NB4 (cell line): Measurements from ENCODE around the gene PLA2G6.
A peak's percentile ranks its signal among the peaks of the same experiment; 100 is the strongest.

Experiments used
- DNase-seq: peaks from one replicate; pipeline ENCODE4 v3.0.0; 2010; ENCODE audit warnings: low read depth
- H3K4me3 ChIP-seq: one replicate; pipeline ENCODE4 v1.5.1; 2011; ENCODE audit warnings: mild to moderate bottlenecking, low read depth, low read length, moderate library complexity
- MYC ChIP-seq: IDR thresholded peaks from 2 replicates; pipeline ENCODE4 v1.6.1; 2011; ENCODE audit warnings: low read depth, low read length
- POLR2A ChIP-seq: IDR thresholded peaks from 2 replicates; pipeline ENCODE4 v1.6.1; 2011; ENCODE audit warnings: mild to moderate bottlenecking; ENCODE audit not compliant: insufficient read length; ENCODE audit errors: extremely low read depth
- TF ChIP-seq, protein P1 (sequence below): IDR thresholded peaks from one replicate; pipeline ENCODE4 v1.5.1; 2012; ENCODE audit warnings: low read depth, low read length
- TF ChIP-seq, protein P2 (sequence below): IDR thresholded peaks from 2 replicates; pipeline ENCODE4 v1.6.1; 2011; ENCODE audit warnings: low read depth, low read length

Gene PLA2G6

DNA sequence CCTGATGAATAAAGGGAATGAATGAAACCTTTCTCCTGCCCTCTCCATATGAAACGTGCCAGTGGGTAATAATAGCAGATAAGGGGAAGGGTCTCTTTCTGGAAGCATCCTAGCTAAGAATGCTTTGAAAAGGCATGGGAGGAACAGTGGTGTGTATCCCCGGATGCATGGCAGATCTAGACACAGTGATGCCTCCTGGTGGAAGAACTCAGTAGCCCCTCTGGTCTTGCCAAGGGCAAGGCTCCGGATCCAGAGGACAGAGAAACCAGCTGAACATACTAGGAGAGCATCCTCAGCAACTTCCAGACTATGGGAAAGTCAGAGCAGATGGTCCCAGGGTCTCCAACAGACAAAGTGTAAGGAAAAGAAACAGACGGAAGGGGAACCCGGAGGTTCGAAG, 77.5 kb downstream of the PLA2G6 start:
- H3K4me3 ChIP-seq, result no peak overlapping the region
- no peak for TF ChIP-seq POLR2A
- no peak for TF ChIP-seq MYC
- TF ChIP-seq, protein P1, sequence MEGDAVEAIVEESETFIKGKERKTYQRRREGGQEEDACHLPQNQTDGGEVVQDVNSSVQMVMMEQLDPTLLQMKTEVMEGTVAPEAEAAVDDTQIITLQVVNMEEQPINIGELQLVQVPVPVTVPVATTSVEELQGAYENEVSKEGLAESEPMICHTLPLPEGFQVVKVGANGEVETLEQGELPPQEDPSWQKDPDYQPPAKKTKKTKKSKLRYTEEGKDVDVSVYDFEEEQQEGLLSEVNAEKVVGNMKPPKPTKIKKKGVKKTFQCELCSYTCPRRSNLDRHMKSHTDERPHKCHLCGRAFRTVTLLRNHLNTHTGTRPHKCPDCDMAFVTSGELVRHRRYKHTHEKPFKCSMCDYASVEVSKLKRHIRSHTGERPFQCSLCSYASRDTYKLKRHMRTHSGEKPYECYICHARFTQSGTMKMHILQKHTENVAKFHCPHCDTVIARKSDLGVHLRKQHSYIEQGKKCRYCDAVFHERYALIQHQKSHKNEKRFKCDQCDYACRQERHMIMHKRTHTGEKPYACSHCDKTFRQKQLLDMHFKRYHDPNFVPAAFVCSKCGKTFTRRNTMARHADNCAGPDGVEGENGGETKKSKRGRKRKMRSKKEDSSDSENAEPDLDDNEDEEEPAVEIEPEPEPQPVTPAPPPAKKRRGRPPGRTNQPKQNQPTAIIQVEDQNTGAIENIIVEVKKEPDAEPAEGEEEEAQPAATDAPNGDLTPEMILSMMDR, result peak; percentile 53
- peak; percentile 53 for DNase-seq

DNA sequence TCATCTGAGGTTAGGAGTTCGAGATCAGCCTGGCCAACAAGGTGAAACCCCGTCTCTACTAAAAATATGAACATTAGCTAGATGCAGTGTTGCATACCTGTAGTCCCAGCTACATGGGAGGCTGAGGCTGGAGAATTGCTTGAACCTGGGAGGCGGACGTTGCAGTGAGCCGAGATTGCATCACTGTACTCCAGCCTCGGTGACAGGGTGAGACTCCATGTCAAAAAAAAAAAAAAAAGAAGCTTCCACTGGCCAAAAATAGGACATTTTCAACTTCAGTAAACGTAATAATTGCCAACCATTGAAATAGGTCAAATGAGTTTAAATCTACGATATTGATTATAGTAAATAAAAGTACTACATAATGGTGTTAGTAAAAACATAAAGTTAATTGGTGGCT, 78.0 kb downstream of the PLA2G6 start:
- DNase-seq, result no peak
- TF ChIP-seq POLR2A, result no peak
- TF ChIP-seq, protein P2, sequence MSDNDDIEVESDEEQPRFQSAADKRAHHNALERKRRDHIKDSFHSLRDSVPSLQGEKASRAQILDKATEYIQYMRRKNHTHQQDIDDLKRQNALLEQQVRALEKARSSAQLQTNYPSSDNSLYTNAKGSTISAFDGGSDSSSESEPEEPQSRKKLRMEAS, result no peak
- no peak for TF ChIP-seq MYC
- TF ChIP-seq, protein P1, result no peak
- no peak overlapping the region for H3K4me3 ChIP-seq

DNA sequence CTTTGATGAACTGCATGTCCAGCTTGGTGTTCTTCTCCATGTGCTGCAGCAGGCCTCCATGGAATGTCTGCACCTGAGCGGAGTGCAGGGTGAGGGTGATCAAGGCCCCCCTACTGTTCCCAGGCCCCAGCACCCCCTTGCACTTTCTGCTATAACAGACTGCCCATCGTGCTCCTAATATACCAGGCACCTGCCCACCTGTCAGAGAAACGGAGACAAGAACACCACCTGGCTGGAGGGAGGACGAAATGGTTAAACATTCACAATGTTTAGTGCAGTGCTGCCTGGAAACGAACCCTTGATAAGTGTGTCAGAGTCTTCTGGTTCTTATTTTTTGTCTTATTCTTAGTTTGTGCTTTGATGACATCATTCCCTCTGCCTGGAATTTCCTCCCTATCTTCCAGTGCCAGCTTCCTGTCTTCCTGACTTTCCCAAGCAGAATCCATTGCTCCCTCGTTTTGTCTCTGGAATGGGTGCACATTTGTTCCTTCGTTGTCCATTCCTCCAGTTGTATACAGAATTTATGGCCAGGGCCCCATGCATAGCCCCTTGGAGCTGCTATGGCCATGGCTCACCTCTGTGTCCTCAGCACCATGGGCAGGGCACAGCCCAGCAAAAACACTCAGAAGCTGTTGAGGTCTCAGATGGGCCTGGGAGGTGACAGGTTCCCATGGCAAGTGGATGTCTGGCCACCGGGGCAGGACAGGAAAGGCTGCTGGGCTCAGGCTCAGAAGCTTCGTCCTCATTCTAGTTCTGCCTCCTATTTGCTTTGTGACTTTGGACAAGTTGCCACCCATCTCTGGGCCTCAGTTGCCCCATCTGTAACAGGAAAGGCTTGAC, 83.0 kb downstream of the PLA2G6 start:
- TF ChIP-seq POLR2A, result no peak
- TF ChIP-seq, protein P2, result no peak
- TF ChIP-seq, protein P1, result no peak
- TF ChIP-seq MYC, result no peak
- H3K4me3 ChIP-seq, result no peak overlapping the region
- no peak for DNase-seq

DNA sequence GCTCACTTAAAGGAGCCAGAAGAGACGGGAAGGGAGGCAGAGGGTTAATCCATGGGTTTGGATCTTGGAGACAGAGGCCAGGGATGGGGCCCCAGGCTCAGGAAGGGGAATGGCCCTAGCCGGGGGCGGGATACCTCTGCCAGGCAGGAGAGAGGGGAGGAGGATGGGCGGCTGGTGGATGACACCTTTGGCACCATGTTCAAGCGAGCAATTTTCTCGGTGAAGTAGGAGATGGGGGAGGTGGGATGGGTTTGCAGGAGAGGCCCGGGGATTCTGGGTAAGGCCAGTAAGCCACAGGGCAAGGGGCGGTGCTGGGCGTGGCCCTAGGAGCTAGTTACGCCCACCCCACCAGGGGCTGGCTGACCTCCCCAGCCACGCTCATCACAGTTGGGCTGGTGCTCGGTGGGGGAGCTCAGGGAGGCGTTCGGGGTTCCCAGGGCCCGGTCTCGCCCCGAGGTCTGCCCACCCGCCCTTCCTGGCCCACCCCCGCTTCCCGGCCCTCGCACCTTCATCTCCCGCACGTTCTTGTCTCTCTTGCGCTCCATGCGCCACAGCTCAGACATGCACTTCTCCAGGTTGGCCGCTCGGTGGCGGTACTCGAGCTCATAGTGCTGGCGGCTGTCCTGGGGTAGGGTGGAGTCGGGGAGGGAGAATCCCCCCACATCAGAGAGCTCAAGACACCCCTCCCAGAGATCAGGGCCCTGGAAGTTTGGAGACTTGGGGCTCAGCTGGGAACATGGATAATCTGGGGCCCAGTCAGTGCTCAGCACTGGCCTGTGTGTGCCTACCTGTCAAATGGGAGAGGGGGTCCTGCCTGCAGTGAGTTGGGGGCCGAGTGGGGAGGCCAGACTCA, 83.8 kb downstream of the PLA2G6 start:
- DNase-seq, result no peak
- H3K4me3 ChIP-seq, result no peak overlapping the region

DNA sequence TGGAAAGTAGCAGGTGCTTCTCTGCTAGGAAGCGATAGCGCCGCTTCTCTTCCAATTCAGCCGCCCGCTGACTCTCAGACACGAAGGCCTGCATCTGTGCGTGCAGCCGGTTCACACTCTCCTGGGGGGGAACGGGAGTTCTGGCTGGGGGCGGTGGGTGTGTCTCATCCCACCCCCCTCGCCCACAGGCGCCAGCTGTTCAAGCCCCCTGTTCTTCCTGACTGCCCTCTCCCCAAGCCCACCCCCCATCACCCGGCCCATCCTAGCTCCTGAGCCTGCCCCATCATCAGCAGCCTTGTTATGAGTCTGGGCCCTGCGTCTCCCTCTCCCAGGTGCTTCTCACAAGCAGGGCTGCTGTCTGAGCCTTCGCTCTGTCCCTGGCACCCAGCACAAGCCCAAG, 84.6 kb downstream of the PLA2G6 start:
- no peak overlapping the region for H3K4me3 ChIP-seq
- TF ChIP-seq, protein P1, result no peak
- TF ChIP-seq POLR2A (no peak), MYC (no peak)
- TF ChIP-seq, protein P2, result no peak
- no peak for DNase-seq

More for the DNA sequence above, 83.8 kb downstream of the PLA2G6 start:
- TF ChIP-seq, protein P2, result no peak
- TF ChIP-seq POLR2A, result no peak
- TF ChIP-seq, protein P1, result no peak
- no peak for TF ChIP-seq MYC
